Parathyroid adenoma (tissue), 2 donors: ENCODE measurements around the gene TCF15.

ENCODE experiments used
- H2AFZ ChIP-seq: fragments of 300-600 bp; sonication (generic); one replicate; pipeline ENCODE4 v1.7.0; 2017; ENCODE audit warnings: antibody characterized with exemption, mild to moderate bottlenecking
- H3K27ac ChIP-seq: fragments of 300-600 bp; sonication (generic); one replicate; pipeline ENCODE4 v1.7.0; 2017
- H3K27me3 ChIP-seq: fragments of 300-600 bp; sonication (generic); one replicate; pipeline ENCODE4 v1.7.0; 2017; ENCODE audit warnings: low read length; ENCODE audit not compliant: control insufficient read depth, insufficient read depth
- H3K36me3 ChIP-seq: fragments of 300-600 bp; sonication (generic); one replicate; pipeline ENCODE4 v1.7.0; 2017; ENCODE audit warnings: low read length; ENCODE audit not compliant: control insufficient read depth, insufficient read depth
- H3K4me1 ChIP-seq: fragments of 300-600 bp; sonication (generic); one replicate; pipeline ENCODE4 v1.7.0; 2017; ENCODE audit warnings: control low read depth
- H3K4me2 ChIP-seq: fragments of 300-600 bp; sonication (generic); one replicate; pipeline ENCODE4 v1.7.0; 2017; ENCODE audit warnings: low read length
- H3K4me3 ChIP-seq: fragments of 300-600 bp; sonication (generic); one replicate; pipeline ENCODE4 v1.7.0; 2017; ENCODE audit warnings: low read depth, low read length
- H3K79me2 ChIP-seq: fragments of 300-600 bp; sonication (generic); one replicate; pipeline ENCODE4 v1.7.0; 2017; ENCODE audit warnings: control low read depth
- H3K9ac ChIP-seq: fragments of 300-600 bp; sonication (generic); one replicate; pipeline ENCODE4 v1.7.0; 2017; ENCODE audit warnings: mild to moderate bottlenecking
- H3K9me3 ChIP-seq: fragments of 300-600 bp; sonication (generic); one replicate; pipeline ENCODE4 v1.7.0; 2017; ENCODE audit warnings: low read length; ENCODE audit not compliant: control insufficient read depth
- CTCF ChIP-seq: fragments of 300-600 bp; sonication (generic); IDR thresholded peaks from one replicate; pipeline ENCODE4 v1.7.0; 2017; ENCODE audit warnings: antibody characterized with exemption, mild to moderate bottlenecking
- donor health status: primary hyperparathyroidism.

The TCF15 gene

GRCh38 chr20:607476-607875 lies 2.6 kb downstream of the TCF15 start:
- no peak for TF ChIP-seq CTCF

GRCh38 chr20:605237-605636 lies 4.9 kb downstream of the TCF15 start:
- Histone ChIP-seq H3K4me2 (no peak overlapping the region), H3K27me3 (no peaks in the 10 kb centered on the region), H3K36me3 (no peaks in the 10 kb centered on the region), H3K4me3 (no peak overlapping the region), H3K9me3 (no peaks in the 10 kb centered on the region), H3K9ac (no peak overlapping the region), H3K79me2 (no peaks in the 10 kb centered on the region), H2AFZ (no peak overlapping the region), H3K27ac (no peak overlapping the region), H3K4me1 (no peaks in the 10 kb centered on the region)
- no peak for TF ChIP-seq CTCF

More at GRCh38 chr20:607476-607875, 2.6 kb downstream of the TCF15 start:
- Histone ChIP-seq H3K27ac (no peak overlapping the region), H3K4me1 (no peaks in the 10 kb centered on the region), H3K79me2 (no peaks in the 10 kb centered on the region), H3K9me3 (no peaks in the 10 kb centered on the region), H3K4me3 (no peak overlapping the region), H3K36me3 (no peaks in the 10 kb centered on the region), H2AFZ (no peak overlapping the region), H3K4me2 (no peak overlapping the region), H3K27me3 (no peaks in the 10 kb centered on the region), H3K9ac (no peak overlapping the region)

- H3K9me3 ChIP-seq: no peaks in the 10 kb centered on the region
- no peak overlapping the region for H3K9ac ChIP-seq
- no peaks in the 10 kb centered on the region for H3K79me2 ChIP-seq
- no peaks in the 10 kb centered on the region for H3K36me3 ChIP-seq
- H3K4me2 ChIP-seq: no peak overlapping the region
- TF ChIP-seq CTCF: no peak
- no peaks in the 10 kb centered on the region for H3K27me3 ChIP-seq
- H3K27ac ChIP-seq: no peak overlapping the region
- no peak overlapping the region for H2AFZ ChIP-seq
- no peaks in the 10 kb centered on the region for H3K4me1 ChIP-seq
- no peak overlapping the region for H3K4me3 ChIP-seq
Observed at GRCh38 chr20:603116-603640, 6.9 kb downstream of the TCF15 start.

- Histone ChIP-seq H3K9ac (no peak overlapping the region), H3K79me2 (no peaks in the 10 kb centered on the region), H3K4me3 (no peak overlapping the region), H3K4me2 (no peak overlapping the region), H3K9me3 (no peaks in the 10 kb centered on the region), H2AFZ (no peak overlapping the region), H3K4me1 (no peaks in the 10 kb centered on the region), H3K36me3 (no peaks in the 10 kb centered on the region), H3K27ac (no peak overlapping the region), H3K27me3 (no peaks in the 10 kb centered on the region)
- TF ChIP-seq CTCF: no peak
Observed at GRCh38 chr20:602111-602970, 7.8 kb downstream of the TCF15 start.

- no peak overlapping the region for H3K4me3 ChIP-seq
- no peak overlapping the region for H3K4me2 ChIP-seq
- no peak overlapping the region for H2AFZ ChIP-seq
- H3K79me2 ChIP-seq: no peaks in the 10 kb centered on the region
- no peaks in the 10 kb centered on the region for H3K4me1 ChIP-seq
- no peaks in the 10 kb centered on the region for H3K27me3 ChIP-seq
- H3K9me3 ChIP-seq: no peaks in the 10 kb centered on the region
- TF ChIP-seq CTCF: no peak
- H3K9ac ChIP-seq: no peak overlapping the region
- no peaks in the 10 kb centered on the region for H3K36me3 ChIP-seq
- H3K27ac ChIP-seq: no peak overlapping the region
Observed at GRCh38 chr20:600736-601135, 9.4 kb downstream of the TCF15 start.
